IMR-90 (cell line): ENCODE data around the gene SYNGR3. TPM values are rescaled to one million over a fixed set of nuclear protein-coding genes. Genes with fewer than 3 reads are reported as not detected.
A peak's percentile ranks its signal among the peaks of the same experiment; 100 is the strongest.

Experiments used
- CTCF ChIP-seq: conservative IDR thresholded peaks from 2 replicates; pipeline ENCODE4 v1.5.1; 2012; ENCODE audit warnings: mild to moderate bottlenecking, low read depth, low read length, improper control_type of control experiment
- polyA plus RNA-seq, 3 experiments: library from polyadenylated mRNA; depleted of rRNA; stranded (reverse); fragments of >200 nt; gene quantifications; 2 replicates each; pipeline ENCODE4 v1.2.3, GENCODE V29; 2012; ENCODE audit warnings: low replicate concordance in 1 of 3
- total RNA-seq: library from RNA; depleted of rRNA; stranded (reverse); fragments of >200 nt; gene quantifications from 2 replicates; pipeline ENCODE4 v1.2.3, GENCODE V29; 2012

The SYNGR3 gene
- total and polyA plus RNA-seq, 2 of the 4 experiments (the other 2 are of a cell fraction): 1.8 to 5.8 TPM

DNA sequence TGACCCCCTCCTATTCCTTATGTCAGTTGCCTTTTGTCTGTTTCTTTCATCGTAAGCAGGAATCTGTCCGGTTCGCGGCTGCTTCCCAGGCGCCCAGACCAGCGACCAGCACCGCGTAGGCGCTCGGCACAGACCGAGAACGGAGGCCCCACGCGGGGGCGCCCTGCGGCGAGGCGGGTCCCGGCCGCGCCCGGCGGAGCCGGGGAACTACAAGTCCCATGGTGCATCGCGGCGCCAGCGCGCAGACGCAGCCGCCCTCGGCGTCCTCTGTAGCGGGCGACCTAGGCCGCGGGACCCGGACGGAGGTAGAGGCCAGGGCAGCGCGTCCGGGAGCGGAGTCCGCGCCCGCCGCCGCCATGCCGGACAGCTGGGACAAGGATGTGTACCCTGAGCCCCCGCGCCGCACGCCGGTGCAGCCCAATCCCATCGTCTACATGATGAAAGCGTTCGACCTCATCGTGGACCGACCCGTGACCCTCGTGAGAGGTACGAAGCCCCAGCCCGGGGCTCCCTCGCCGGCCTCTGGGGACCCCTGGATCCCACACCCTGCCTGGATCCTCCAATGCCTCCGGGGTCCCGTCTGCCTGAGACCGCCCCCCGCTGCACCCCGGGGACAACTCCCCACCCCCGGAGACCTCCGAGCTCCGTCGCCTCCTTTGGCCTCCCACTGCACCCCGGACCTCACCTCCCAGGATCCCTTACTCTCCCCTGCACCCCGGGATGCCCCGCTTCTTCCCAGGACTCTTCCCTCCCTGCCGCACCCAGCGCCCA lies 30.3 kb upstream of the SYNGR3 start, which contains the start of gene NDUFB10 (continued):
- TF ChIP-seq CTCF: peak; percentile 84
